Trophoblast cell (in vitro differentiated cells and primary cell): ENCODE measurements around the gene MRPS12.

Experiments
- DNase-seq, 2 donors: peaks; one replicate each; pipeline ENCODE4 v3.0.0-alpha.2; 2016
- H2AFZ ChIP-seq: 2 replicates; pipeline ENCODE4 v1.6.1; 2013; ENCODE audit warnings: low read length, moderate library complexity, mild to moderate bottlenecking; ENCODE audit not compliant: insufficient read depth, poor library complexity
- H2AK5ac ChIP-seq: 2 replicates; pipeline ENCODE4 v1.6.1; 2013; ENCODE audit warnings: mild to moderate bottlenecking, low read length
- H2BK120ac ChIP-seq: 2 replicates; pipeline ENCODE4 v1.6.1; 2013; ENCODE audit warnings: low read length, mild to moderate bottlenecking, moderate library complexity; ENCODE audit not compliant: insufficient read depth, poor library complexity
- H2BK12ac ChIP-seq: 2 replicates; pipeline ENCODE4 v1.6.1; 2013; ENCODE audit warnings: mild to moderate bottlenecking, low read length, moderate library complexity
- H2BK5ac ChIP-seq: 2 replicates; pipeline ENCODE4 v1.6.1; 2013; ENCODE audit warnings: low read length, low read depth, moderate library complexity, mild to moderate bottlenecking; ENCODE audit not compliant: poor library complexity
- H3K14ac ChIP-seq: 2 replicates; pipeline ENCODE4 v1.6.1; 2013; ENCODE audit warnings: mild to moderate bottlenecking, low read length
- H3K18ac ChIP-seq: 2 replicates; pipeline ENCODE4 v1.6.1; 2013; ENCODE audit warnings: mild to moderate bottlenecking, low read length
- H3K23ac ChIP-seq: 2 replicates; pipeline ENCODE4 v1.6.1; 2013; ENCODE audit warnings: low read length
- H3K27ac ChIP-seq: 2 replicates; pipeline ENCODE4 v1.5.1; 2013; ENCODE audit warnings: low read depth, mild to moderate bottlenecking, inconsistent platforms, low read length, moderate library complexity
- H3K27me3 ChIP-seq: 2 replicates; pipeline ENCODE4 v1.6.1; 2013; ENCODE audit warnings: inconsistent platforms, mild to moderate bottlenecking, low read length, moderate library complexity; ENCODE audit not compliant: insufficient read depth
- H3K36me3 ChIP-seq, 2 experiments: 1 replicate in 1 of 2; 2 replicates in 1 of 2; pipeline ENCODE4 v1.6.1; 2013; ENCODE audit warnings: low read length in 2 of 2, mild to moderate bottlenecking in 2 of 2, moderate library complexity in 1 of 2; ENCODE audit not compliant: insufficient read depth in 2 of 2, control insufficient read depth in 1 of 2
- H3K4ac ChIP-seq: 2 replicates; pipeline ENCODE4 v1.6.1; 2013; ENCODE audit warnings: low read depth, mild to moderate bottlenecking, low read length, moderate library complexity
- H3K4me1 ChIP-seq, 2 experiments: 1 replicate in 1 of 2; 2 replicates in 1 of 2; pipeline ENCODE4 v1.6.1; 2013; ENCODE audit warnings: low read length in 2 of 2, mild to moderate bottlenecking in 2 of 2, moderate library complexity in 1 of 2; ENCODE audit not compliant: insufficient read depth in 2 of 2, control insufficient read depth in 1 of 2
- H3K4me2 ChIP-seq: 2 replicates; pipeline ENCODE4 v1.6.1; 2013; ENCODE audit warnings: inconsistent platforms, mild to moderate bottlenecking, low read length, moderate library complexity
- H3K4me3 ChIP-seq: 2 replicates; pipeline ENCODE4 v1.5.1; 2013; ENCODE audit warnings: mild to moderate bottlenecking, low read depth, low read length, inconsistent platforms
- H3K79me1 ChIP-seq: one replicate; pipeline ENCODE4 v1.6.1; 2013; ENCODE audit warnings: low read length
- H3K79me2 ChIP-seq: 2 replicates; pipeline ENCODE4 v1.6.1; 2013; ENCODE audit warnings: low read length, mild to moderate bottlenecking; ENCODE audit not compliant: control insufficient read depth, insufficient read depth, poor library complexity
- H3K9ac ChIP-seq: 2 replicates; pipeline ENCODE4 v1.6.1; 2013; ENCODE audit warnings: mild to moderate bottlenecking, low read length
- H3K9me3 ChIP-seq: 2 replicates; pipeline ENCODE4 v1.6.1; 2013; ENCODE audit warnings: low read depth, mild to moderate bottlenecking, control low read depth, inconsistent platforms, low read length; ENCODE audit not compliant: insufficient read depth
- H4K12ac ChIP-seq: 2 replicates; pipeline ENCODE4 v1.6.1; 2013; ENCODE audit warnings: low read depth, mild to moderate bottlenecking, low read length, moderate library complexity
- H4K8ac ChIP-seq: 2 replicates; pipeline ENCODE4 v1.6.1; 2013; ENCODE audit warnings: low read depth, mild to moderate bottlenecking, low read length, moderate library complexity
- H4K91ac ChIP-seq: one replicate; pipeline ENCODE4 v1.6.1; 2013; ENCODE audit warnings: low read depth, mild to moderate bottlenecking, low read length, moderate library complexity
- WGBS: extraction: QIAGEN DNeasy Blood & Tissue Kit; methylation state at CpG from one replicate; pipeline ENCODE4 v1.1.7; 2013; ENCODE audit warnings: missing lambda C conversion rate; ENCODE audit not compliant: insufficient read length, insufficient coverage; ENCODE audit errors: extremely low coverage; 5-methylcytosine and 5-hydroxymethylcytosine counted together

MRPS12 gene

GRCh38 chr19:38919837-38920601 is 10.7 kb upstream of the MRPS12 start:
- Histone ChIP-seq H3K4me3 (no peak overlapping the region), H3K9ac (no peak overlapping the region), H2AK5ac (no peak overlapping the region), H3K9me3 (no peaks in the 10 kb centered on the region), H2BK12ac (no peak overlapping the region), H4K12ac (no peak overlapping the region), H3K23ac (no peak overlapping the region), H3K79me1 (no peaks in the 10 kb centered on the region), H4K91ac (no peak overlapping the region), H3K4me2 (no peak overlapping the region), H2AFZ (no peak overlapping the region), H3K79me2 (no peaks in the 10 kb centered on the region), H3K27me3 (no peaks in the 10 kb centered on the region), H2BK5ac (no peak overlapping the region), H3K14ac (no peak overlapping the region), H3K4ac (no peak overlapping the region), H4K8ac (no peak overlapping the region), H3K18ac (no peak overlapping the region), H3K36me3 (peaks cover 14 to 33% of the 10 kb centered on the region in 2 experiments), H3K27ac (no peak overlapping the region), H2BK120ac (no peak overlapping the region), H3K4me1 (no peaks in the 10 kb centered on the region)
- no peak for DNase-seq
- WGBS, result no CpG with 5 or more reads among the region's 21 CpGs

DNA sequence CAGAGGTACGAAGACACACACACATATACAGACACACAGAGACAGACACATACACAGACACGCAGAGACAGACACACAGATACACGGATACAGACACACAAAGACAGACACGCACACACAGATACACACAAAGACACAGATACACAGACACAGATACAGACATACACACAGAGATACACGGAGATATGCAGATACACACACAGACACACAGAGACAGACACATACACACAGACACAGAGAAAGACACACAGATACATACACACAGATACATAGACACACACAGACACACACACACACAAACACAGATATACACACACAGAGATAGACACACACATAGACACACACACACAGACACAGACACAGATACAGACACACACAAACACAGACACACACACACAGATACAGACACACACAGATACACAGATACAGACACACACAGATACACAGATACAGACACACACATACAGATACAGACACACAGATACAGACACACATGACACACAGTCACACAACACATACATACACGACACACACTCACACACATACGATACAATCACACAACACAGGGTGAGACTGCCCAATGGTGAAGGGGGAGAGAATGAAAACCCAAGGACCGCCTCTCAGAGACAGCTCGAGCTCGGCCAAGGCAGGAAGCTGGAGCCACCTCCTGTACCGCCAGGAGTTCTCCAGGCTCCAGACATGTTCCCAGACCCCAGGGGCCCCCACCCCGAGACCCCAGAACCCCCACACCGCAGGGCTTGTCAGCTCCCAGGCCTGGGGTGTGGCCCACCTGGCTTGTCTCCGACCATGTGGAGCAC is 9.9 kb upstream of the MRPS12 start:
- Histone ChIP-seq H3K23ac (no peak overlapping the region), H2BK5ac (no peak overlapping the region), H3K79me1 (no peaks in the 10 kb centered on the region), H2AK5ac (no peak overlapping the region), H3K14ac (no peak overlapping the region), H3K18ac (no peak overlapping the region), H3K4me2 (no peak overlapping the region), H3K36me3 (peaks cover 21 to 37% of the 10 kb centered on the region in 2 experiments), H3K4ac (no peak overlapping the region), H2BK120ac (no peak overlapping the region), H3K79me2 (no peaks in the 10 kb centered on the region), H2AFZ (no peak overlapping the region), H4K91ac (no peak overlapping the region), H3K9ac (no peak overlapping the region), H2BK12ac (no peak overlapping the region), H3K4me3 (no peak overlapping the region), H3K9me3 (no peaks in the 10 kb centered on the region), H3K27ac (no peak overlapping the region), H3K4me1 (no peaks in the 10 kb centered on the region), H4K8ac (no peak overlapping the region), H4K12ac (no peak overlapping the region), H3K27me3 (no peaks in the 10 kb centered on the region)
- no CpG with 5 or more reads among the region's 14 CpGs for WGBS
- no peak for DNase-seq

DNA sequence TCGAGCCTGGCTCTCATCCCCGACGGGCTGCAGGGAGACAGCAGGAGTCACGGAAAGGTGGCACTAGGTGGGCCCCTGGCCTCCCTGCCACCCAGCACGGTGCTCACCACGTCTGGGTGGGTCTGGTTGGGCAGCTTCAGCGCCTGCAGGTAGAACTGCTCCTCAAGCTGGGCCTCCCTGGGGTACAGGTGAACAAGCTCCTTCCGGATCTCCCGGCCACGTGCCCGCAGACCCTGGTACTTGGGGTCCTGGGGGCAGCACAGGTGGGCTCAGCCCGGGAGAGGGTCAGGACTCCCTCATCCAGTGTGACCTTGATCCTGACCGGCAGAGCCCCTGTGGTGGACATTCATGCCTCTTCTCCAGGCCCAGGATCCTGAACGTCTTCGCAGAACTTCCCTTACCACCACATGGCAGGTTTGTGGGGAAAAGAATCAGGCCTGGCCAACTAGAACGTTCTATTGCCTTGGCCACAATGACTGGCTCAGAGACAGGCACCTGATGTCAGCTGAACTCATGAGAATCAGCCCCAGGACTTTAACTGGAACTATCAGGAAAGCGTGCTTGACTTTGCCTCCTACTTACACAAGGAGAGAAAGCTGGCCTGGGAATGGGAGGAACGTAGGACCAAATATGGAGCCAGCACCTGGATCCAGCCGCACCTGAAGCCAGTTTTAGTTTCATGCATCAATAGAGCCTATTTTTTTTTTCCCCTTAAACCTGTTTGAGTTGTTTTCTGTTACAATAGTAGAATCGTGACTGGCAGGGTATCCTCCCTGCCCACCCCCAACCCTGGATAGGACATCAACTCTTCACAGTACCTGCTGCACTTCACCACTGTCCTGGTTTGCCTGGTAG is 9.1 kb upstream of the MRPS12 start:
- peaks cover 26 to 40% of the 10 kb centered on the region in 2 experiments for H3K36me3 ChIP-seq
- H4K8ac ChIP-seq, result no peak overlapping the region
- H3K79me1 ChIP-seq, result no peaks in the 10 kb centered on the region
- H2AK5ac ChIP-seq, result no peak overlapping the region
- no peak overlapping the region for H2BK120ac ChIP-seq
- H3K27ac ChIP-seq, result no peak overlapping the region
- no peak overlapping the region for H3K14ac ChIP-seq
- H2BK5ac ChIP-seq, result no peak overlapping the region
- no peaks in the 10 kb centered on the region for H3K79me2 ChIP-seq
- DNase-seq, result no peak
- no peaks in the 10 kb centered on the region for H3K9me3 ChIP-seq
- no peak overlapping the region for H4K12ac ChIP-seq
- H2BK12ac ChIP-seq, result no peak overlapping the region
- no peak overlapping the region for H3K18ac ChIP-seq
- no peak overlapping the region for H3K4ac ChIP-seq
- no peak overlapping the region for H3K4me3 ChIP-seq
- H3K27me3 ChIP-seq, result no peaks in the 10 kb centered on the region
- H4K91ac ChIP-seq, result no peak overlapping the region
- no peak overlapping the region for H3K23ac ChIP-seq
- no peak overlapping the region for H2AFZ ChIP-seq
- no peak overlapping the region for H3K4me2 ChIP-seq
- H3K9ac ChIP-seq, result no peak overlapping the region
- H3K4me1 ChIP-seq, result no peaks in the 10 kb centered on the region
- no CpG with 5 or more reads among the region's 20 CpGs for WGBS

GRCh38 chr19:38922482-38922881 is 8.3 kb upstream of the MRPS12 start:
- Histone ChIP-seq H2BK12ac (no peak overlapping the region), H3K27me3 (no peaks in the 10 kb centered on the region), H3K4me2 (no peak overlapping the region), H3K4me3 (no peak overlapping the region), H4K12ac (no peak overlapping the region), H3K9ac (no peak overlapping the region), H3K18ac (no peak overlapping the region), H3K36me3 (peaks cover 26 to 40% of the 10 kb centered on the region in 2 experiments), H4K8ac (no peak overlapping the region), H2AK5ac (no peak overlapping the region), H2BK5ac (no peak overlapping the region), H2BK120ac (no peak overlapping the region), H3K27ac (no peak overlapping the region), H2AFZ (no peak overlapping the region), H3K4ac (no peak overlapping the region), H3K79me2 (no peaks in the 10 kb centered on the region), H3K4me1 (no peaks in the 10 kb centered on the region), H3K14ac (no peak overlapping the region), H3K9me3 (no peaks in the 10 kb centered on the region), H3K79me1 (no peaks in the 10 kb centered on the region), H3K23ac (no peak overlapping the region), H4K91ac (no peak overlapping the region)
- no CpG with 5 or more reads among the region's 5 CpGs for WGBS
- DNase-seq, result no peak
